Stimulated activated naive B cell treated with anti-CD40 and anti-IgM and Interleukin-4, amounts not matched to agents 10 μg/mL and 1 μg/mL and 100 μg/mL, for 72 hours (primary cell): ENCODE data around the gene CEP104.
A peak's percentile ranks its signal among the peaks of the same experiment; 100 is the strongest.

ENCODE experiments used
- ATAC-seq, 2 donors: fragments of 150-1000 bp; cut with Tn5 transposase; replicated peaks; 2 replicates each; pipeline ENCODE4 v1.10.0; 2021; ENCODE audit warnings: moderate library complexity in 1 of 2
- DNase-seq: peaks from one replicate; pipeline ENCODE4 v3.0.0; 2021
- H3K27ac Mint-ChIP-seq: one replicate; pipeline ENCODE4 v1.8.0; 2022; ENCODE audit warnings: mild to moderate bottlenecking, mixed read lengths
- H3K27me3 Mint-ChIP-seq, 2 donors: one replicate each; pipeline ENCODE4 v1.8.0; 2022; ENCODE audit warnings: mixed read lengths in 2 of 2
- H3K36me3 Mint-ChIP-seq, 2 donors: one replicate each; pipeline ENCODE4 v1.8.0; 2022; ENCODE audit warnings: mixed read lengths in 2 of 2, mild to moderate bottlenecking in 1 of 2
- H3K4me1 Mint-ChIP-seq, 2 donors: one replicate each; pipeline ENCODE4 v1.8.0; 2022; ENCODE audit warnings: mixed read lengths in 2 of 2, mild to moderate bottlenecking in 1 of 2
- H3K4me3 Mint-ChIP-seq, 2 donors: one replicate each; pipeline ENCODE4 v1.8.0; 2022; ENCODE audit warnings: mild to moderate bottlenecking in 2 of 2, mixed read lengths in 2 of 2, moderate library complexity in 1 of 2
- H3K9me3 Mint-ChIP-seq, 2 donors: one replicate each; pipeline ENCODE4 v1.8.0; 2022; ENCODE audit warnings: mixed read lengths in 2 of 2, mild to moderate bottlenecking in 1 of 2

CEP104 gene

DNA sequence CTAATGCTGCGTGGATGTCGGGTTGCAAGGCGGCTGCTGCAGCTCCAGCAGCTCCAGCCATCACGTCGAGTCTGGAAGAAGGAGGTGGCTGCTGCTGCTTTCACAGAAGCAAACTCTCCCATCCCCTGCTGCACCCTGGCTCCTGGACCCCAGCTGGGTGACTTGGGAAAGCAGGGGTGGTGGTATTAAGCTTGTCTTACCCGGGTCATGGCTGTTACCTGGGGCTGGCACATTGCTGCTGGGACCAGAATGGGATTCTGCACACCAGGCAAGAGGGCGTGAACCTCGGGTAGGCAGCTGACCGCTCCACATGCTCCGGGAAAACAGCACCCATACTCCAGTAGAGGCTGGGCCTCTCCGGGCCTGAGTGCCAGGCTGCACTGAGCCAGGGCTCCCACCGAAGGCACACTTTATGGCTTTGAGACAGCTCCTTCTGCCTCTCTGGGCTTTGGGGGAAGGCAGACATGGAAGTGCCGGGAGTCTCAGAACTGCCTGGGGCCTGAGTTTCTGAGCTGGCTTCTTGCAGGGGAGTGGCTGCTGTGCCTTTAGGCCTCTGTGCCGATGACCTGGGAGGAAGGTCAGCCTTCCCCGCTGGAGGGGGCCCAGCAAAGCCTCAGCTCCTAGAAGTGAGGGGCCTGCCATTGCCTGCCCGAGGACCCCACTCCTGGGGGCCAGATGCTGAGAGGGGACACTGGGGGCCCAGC is 83.3 kb downstream of the CEP104 start:
- no peaks in the 10 kb centered on the region for H3K27me3 Mint-ChIP-seq
- DNase-seq (no peak), ATAC-seq (no peak)
- no peaks in the 10 kb centered on the region for H3K36me3 Mint-ChIP-seq
- no peak overlapping the region for H3K27ac Mint-ChIP-seq
- H3K4me3 Mint-ChIP-seq = no peak overlapping the region
- H3K9me3 Mint-ChIP-seq = no peaks in the 10 kb centered on the region
- peaks cover 23 to 34% of the 10 kb centered on the region in 2 donors for H3K4me1 Mint-ChIP-seq

DNA sequence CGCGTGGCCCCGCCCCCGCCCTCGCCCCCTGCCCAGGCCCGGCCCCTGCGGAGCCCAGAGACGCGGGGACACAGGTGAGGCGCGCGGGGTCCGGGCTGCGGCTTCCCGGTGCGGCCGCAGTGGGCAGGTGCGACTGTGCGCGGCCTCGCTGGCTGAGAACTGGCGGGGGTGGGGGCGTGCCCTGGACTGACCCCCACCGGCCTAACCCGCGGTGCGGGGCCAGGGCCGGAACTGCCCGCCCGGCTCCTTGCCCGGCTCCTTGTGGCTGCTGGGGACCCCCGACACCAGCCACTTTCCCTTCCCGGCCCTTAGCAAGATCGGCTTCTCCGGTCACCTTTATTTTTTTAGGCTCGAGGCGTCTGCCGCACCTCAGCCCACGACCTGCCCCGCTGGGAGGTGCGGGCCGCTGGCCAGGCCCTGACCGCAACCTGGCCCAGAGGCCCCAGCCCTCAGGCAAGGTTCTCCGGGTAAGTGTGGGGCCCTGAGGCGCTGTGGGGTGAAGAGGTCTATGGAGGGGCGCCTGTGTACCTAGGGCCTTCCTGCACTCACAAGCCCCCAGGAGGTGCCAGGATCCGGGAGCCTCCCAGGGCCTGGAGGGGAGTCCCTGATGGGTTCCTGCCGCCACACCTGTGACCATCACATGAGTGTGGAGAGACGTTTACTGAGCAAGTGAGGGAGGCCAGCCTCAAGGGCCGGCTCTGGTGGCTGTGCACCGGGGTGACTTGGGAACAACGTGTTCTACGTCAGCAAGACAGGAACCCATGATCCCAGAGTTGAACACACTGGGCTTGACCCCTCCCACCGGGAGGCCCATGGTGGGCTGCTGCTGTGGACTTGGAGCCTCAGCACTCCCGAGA is 84.1 kb downstream of the CEP104 start, which contains the start of gene SMIM1:
Gene SMIM1 (plus strand): TSS at position 35 of the 857 bp plus-strand sequence. CDS start 2,625 bp downstream, outside the sequence.
- DNase-seq = no peak
- Mint-ChIP-seq H3K4me3 (peak within 1 kb of the TSS; percentile 79 to 81), H3K27ac (peak within 1 kb of the TSS; percentile 81), H3K4me1 (peaks cover 23 to 34% of the 10 kb centered on the region in 2 donors), H3K36me3 (no peaks in the 10 kb centered on the region), H3K9me3 (no peaks in the 10 kb centered on the region), H3K27me3 (peaks cover 0 to 4% of the 10 kb centered on the region in 2 donors)
- ATAC-seq = no peak

DNA sequence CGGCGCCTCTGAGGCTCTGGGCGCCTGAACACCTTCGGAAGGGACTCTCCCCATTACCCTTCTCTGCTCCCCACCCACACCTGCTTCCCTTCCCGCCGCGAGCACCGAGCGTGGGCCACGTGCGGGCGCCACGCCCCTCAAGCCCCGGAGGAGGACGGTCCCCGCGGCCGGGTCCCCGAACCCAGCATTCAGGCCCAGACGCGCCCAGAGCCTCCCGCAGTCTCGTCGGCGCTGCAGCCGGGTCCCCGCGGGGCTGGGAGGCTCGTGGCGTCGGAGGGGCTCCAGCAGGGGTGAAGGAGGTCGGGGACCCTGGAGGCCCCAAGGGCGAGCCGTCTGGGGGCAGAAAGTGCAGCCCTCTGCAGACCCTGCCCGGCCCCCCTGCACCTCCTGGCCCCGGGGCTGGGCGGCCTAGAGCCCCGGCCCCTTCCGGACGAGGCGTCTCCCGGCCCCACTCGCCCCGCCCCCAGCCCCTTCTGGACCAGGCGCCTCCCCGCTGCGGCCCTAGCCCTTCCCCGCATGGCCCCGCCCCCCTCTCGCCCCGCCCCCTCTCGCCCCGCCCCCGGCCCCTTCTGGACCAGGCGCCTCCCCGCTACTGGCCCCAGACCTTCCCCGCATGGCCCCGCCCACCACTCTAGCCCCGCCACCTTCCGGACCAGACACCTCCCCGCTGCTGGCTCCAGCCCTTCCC is 84.8 kb downstream of the CEP104 start:
- peak overlapping the region; percentile 79 to 81 for H3K4me3 Mint-ChIP-seq
- peaks cover 23 to 34% of the 10 kb centered on the region in 2 donors for H3K4me1 Mint-ChIP-seq
- DNase-seq (peak; percentile 77), ATAC-seq (peak; percentile 75 to 81)
- no peaks in the 10 kb centered on the region for H3K36me3 Mint-ChIP-seq
- peaks cover 7 to 11% of the 10 kb centered on the region in 2 donors for H3K27me3 Mint-ChIP-seq
- no peaks in the 10 kb centered on the region for H3K9me3 Mint-ChIP-seq
- H3K27ac Mint-ChIP-seq = peak overlapping the region; percentile 81

DNA sequence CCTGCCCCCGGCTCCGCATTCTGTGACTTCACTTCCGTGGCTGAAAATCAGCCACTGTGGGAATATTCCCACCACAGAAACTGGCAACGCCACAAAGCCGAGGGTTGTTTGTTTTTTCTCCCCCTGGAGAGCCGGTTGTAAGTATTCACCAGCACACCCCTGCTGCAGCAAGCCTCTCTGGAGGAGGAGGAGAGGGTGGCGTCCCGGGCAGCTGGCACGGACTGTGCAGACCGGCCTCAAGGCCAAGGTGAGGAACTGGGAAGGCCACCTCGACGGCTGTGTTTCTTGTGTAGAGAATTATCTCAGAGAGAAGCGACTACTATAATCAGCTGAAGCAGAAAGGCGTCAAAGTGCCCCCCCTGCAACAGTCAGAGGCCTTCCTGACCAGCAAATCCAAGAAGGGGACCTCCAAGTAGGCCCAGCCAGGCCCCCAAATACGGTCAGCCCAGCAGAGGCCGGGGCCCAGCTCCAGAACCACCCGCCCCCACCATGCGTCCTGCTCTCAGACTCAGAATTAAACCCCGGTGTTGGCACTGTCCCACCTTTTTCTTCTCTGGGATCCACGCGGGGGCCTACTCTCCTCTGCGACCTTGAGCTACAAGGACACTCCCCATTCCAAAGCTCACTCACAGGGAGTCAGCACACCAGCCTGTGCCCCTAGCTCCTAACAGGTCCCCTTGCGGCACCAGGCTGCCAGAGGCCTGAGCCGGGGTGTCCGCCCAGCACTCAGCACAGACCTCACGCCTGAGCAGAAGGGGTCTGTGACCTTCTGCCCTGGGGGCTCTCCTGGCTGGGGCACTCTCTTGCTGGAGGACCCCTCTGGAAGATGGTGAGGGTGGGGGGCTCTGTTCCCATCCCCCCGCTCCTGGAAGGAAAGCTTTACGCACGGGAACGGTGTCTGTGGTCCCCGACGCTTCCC is 85.6 kb downstream of the CEP104 start:
- H3K4me1 Mint-ChIP-seq = peaks cover 23 to 31% of the 10 kb centered on the region in 2 donors
- no peaks in the 10 kb centered on the region for H3K9me3 Mint-ChIP-seq
- H3K27ac Mint-ChIP-seq = peak overlapping the region; percentile 81
- ATAC-seq (peak; percentile 1 to 7), DNase-seq (no peak)
- H3K4me3 Mint-ChIP-seq = peak overlapping the region; percentile 79 to 81
- H3K36me3 Mint-ChIP-seq = no peaks in the 10 kb centered on the region
- H3K27me3 Mint-ChIP-seq = peaks cover 10 to 15% of the 10 kb centered on the region in 2 donors

DNA sequence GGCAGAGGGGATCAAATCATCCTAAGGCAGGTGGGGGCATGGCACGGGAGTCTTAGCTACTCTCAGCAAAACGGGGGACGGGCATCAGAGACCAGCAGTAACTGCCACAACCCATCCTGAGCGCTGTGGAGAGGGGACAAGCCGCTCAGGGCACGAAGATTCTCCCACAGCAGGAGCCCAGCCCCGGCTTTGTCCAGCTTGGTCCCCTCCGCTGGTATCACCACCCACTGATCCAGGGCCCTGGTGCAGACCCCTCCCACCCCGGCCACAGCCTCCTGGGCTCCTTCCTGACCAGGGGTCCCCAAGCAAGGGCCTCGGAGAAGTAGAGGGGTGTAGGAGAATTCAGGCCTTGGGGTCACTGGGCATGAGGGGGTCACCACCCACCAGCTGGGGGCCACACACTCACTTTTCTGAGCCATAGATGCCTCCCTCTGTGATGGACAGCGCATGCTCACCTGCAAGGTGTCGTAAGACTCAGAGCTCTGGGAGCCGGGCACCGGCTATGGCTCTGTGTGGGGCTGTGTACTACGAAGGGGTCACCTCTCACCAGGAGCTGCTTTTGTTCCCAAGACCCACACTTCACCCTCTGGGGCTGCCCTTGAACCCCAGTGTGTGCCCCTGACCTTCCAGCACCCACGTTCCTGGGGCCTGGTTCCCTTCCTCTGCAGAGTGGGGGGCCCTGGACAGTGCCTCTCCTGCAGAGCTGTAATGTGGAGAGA is 86.8 kb downstream of the CEP104 start:
- peaks cover 0 to 2% of the 10 kb centered on the region in 2 donors for H3K36me3 Mint-ChIP-seq
- no peaks in the 10 kb centered on the region for H3K9me3 Mint-ChIP-seq
- DNase-seq (no peak), ATAC-seq (no peak)
- H3K4me3 Mint-ChIP-seq = peak overlapping the region in 1 of 2 donors; percentile 36
- peaks cover 14 to 20% of the 10 kb centered on the region in 2 donors for H3K4me1 Mint-ChIP-seq
- H3K27ac Mint-ChIP-seq = peak overlapping the region; percentile 37
- H3K27me3 Mint-ChIP-seq = peaks cover 16 to 25% of the 10 kb centered on the region in 2 donors

DNA sequence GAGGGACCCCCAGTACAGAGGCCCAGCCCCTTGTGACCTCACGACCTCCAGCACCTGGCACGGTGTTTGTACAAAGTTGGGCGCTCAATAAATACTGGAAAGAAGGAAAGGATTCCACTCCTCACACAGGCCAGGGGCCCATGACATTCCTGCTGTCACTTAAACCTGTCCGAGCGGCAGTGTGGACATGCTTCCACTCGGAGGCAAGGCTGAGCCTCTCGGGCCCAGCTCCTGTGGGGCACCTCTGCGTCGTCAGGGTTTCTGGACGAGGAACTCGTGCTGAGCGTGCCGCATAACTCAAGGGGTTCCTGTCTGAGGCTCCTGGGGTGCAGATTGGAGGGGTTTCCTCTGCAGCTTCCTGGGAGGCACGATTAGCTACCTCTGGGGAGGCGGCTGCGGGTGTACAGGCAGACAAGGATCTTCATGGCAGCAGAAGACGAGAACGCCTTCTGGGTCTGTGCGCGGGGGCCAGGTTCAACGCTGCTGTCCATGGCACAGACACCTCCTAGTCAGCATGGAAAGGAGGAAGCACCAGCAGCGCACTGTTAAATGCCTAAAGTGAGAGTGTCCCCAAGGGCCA is 88.1 kb downstream of the CEP104 start:
- Mint-ChIP-seq H3K36me3 (peaks cover 0 to 2% of the 10 kb centered on the region in 2 donors), H3K9me3 (no peaks in the 10 kb centered on the region), H3K27me3 (peaks cover 16 to 27% of the 10 kb centered on the region in 2 donors), H3K4me1 (peaks cover 10 to 15% of the 10 kb centered on the region in 2 donors), H3K27ac (no peak overlapping the region), H3K4me3 (no peak overlapping the region)
- ATAC-seq (no peak), DNase-seq (no peak)

DNA sequence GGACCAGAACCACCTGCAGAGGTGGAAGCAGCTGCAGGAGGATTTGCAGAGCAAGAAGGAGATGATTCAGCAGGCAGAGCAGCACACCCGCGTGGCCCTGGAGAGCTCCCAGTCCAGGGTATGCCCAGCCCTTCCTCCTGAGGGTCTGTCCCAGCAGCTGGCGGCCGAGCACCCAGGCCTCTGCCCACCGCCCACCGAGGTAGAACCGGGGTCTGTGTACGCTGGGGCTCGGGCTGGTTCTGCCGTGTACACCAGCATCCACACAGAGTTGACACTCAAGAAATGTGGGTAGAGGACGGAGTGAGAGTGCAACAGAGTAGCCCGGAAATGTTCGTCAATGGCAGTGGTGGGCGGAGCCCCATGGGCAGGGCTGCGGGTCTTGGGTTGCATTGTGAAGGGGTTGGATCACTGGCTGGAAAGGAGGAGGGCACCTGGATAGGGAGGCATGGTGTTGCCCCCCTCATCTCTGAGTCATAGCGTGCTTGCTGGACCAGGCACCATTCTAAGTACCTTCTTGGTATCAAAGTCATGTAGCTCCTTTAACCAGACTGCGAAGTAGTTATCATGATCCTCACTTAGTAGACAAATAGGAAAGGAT is 89.6 kb downstream of the CEP104 start:
- H3K4me1 Mint-ChIP-seq = peaks cover 8 to 15% of the 10 kb centered on the region in 2 donors
- no peaks in the 10 kb centered on the region for H3K9me3 Mint-ChIP-seq
- H3K27me3 Mint-ChIP-seq = peaks cover 16 to 27% of the 10 kb centered on the region in 2 donors
- no peak for DNase-seq
- peaks cover 0 to 2% of the 10 kb centered on the region in 2 donors for H3K36me3 Mint-ChIP-seq
- H3K4me3 Mint-ChIP-seq = no peak overlapping the region
- peak overlapping the region; percentile 17 for H3K27ac Mint-ChIP-seq
- no peak for ATAC-seq

DNA sequence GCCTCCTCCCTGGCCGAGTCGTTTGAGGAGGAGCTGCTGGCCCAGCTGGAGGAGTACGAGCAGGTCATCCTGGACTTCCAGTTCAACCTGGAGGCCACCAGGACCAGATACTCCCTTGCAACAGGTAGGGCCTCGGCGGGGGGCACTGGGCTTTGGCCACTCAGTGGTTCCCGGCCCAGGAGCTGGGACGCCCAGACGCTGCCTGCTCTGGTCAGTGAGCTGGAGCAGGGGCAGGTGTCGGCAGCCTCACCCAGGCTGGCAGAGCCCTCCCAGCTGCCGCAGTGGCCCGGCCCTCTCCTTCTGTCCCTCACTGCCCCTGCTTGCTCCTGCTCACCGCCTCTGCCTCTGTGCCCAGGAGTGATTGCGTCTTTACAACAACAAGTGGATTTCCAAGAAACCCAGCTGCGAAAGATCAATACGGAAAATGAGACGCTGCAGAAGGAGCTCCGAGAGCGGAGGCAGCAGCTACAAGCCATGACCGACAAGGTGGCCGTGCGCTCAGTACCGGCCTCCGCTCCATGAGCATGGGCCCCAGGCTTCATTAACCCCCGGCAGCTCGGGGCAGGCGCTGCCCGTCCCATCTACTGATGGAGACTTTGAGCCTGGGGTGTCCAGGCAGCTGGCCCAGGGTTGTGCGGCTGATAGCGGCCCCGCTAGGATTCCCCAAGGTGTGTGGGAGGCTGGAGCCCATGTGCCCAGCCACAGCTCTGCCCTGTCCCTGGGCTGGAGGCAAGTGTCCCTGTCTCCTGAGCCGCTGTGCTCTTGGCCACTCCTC is 93.5 kb downstream of the CEP104 start:
- Mint-ChIP-seq H3K4me3 (no peak overlapping the region), H3K27me3 (peaks cover 34 to 52% of the 10 kb centered on the region in 2 donors), H3K27ac (no peak overlapping the region), H3K9me3 (peaks cover 0 to 3% of the 10 kb centered on the region in 2 donors), H3K36me3 (peaks cover 0 to 2% of the 10 kb centered on the region in 2 donors), H3K4me1 (no peaks in the 10 kb centered on the region)
- ATAC-seq (no peak), DNase-seq (no peak)

DNA sequence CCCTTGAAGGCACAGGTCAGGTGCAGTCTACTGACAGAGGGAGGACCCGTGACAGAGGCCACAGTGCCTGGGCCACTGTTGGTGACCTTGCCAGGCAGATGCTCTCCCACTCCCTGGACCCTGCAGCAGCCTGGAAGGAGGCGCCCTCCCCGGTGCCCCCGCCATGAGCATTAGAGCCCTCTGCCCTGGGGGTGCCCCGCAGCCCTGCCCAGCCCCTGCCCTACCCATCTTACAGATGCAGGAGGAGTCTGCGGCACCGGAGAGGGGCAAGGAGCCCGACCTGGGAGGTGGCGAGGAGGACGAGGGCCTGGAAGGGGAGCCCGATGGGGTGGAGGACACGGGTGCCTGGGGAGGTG is 94.2 kb downstream of the CEP104 start:
- DNase-seq (no peak), ATAC-seq (no peak)
- H3K4me1 Mint-ChIP-seq = no peaks in the 10 kb centered on the region
- H3K27me3 Mint-ChIP-seq = peaks cover 35 to 52% of the 10 kb centered on the region in 2 donors
- no peak overlapping the region for H3K27ac Mint-ChIP-seq
- no peak overlapping the region for H3K4me3 Mint-ChIP-seq
- H3K36me3 Mint-ChIP-seq = peaks cover 0 to 2% of the 10 kb centered on the region in 2 donors
- peaks cover 0 to 3% of the 10 kb centered on the region in 2 donors for H3K9me3 Mint-ChIP-seq

DNA sequence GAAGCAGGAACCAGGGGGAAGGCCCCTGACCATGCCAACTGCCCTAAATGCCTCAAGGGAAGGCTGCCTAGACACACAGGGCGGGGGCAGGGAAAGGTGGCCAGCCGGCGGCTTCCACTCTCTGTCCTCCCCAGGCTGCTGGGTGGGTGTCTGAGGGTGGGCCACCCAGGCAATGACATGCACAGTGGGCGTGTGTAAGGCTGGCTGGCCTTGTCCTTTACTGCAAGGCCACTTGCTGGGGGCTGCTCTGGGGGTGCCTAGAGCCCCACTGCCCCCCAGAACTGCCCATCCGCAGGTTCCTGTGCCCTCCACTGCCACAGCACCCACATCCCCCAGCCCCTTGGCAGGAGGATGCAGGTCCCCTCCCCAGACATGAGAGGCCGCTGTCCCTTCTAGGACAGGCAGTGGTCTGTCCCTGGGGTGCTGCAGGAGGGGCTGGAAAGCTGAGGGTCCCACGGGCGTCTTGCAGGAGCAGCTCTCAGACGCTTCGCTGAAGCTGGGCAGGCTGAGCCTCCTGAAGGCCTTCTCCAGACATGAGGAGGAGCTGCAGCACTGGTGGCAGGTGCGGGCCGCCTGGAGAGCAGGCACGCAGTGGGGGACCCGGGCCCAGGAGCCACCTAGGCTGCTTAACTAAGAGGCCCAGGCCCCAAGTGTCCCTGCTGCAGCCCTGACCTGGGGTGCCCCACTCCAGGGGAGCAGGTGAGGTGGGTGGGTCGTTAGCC is 94.7 kb downstream of the CEP104 start:
- peaks cover 30 to 46% of the 10 kb centered on the region in 2 donors for H3K27me3 Mint-ChIP-seq
- H3K4me1 Mint-ChIP-seq = no peaks in the 10 kb centered on the region
- H3K36me3 Mint-ChIP-seq = peaks cover 0 to 2% of the 10 kb centered on the region in 2 donors
- H3K27ac Mint-ChIP-seq = no peak overlapping the region
- ATAC-seq (no peak), DNase-seq (no peak)
- H3K4me3 Mint-ChIP-seq = no peak overlapping the region
- peaks cover 0 to 3% of the 10 kb centered on the region in 2 donors for H3K9me3 Mint-ChIP-seq
